Naive thymus-derived CD4-positive, alpha-beta T cell (primary cell): ENCODE data around the gene CSNK1G2. TPM values are rescaled to one million over a fixed set of nuclear protein-coding genes. Genes with fewer than 3 reads are reported as not detected.

ENCODE experiments used
- ATAC-seq: fragments of 150-1000 bp; cut with Tn5 transposase; 2 replicates; pipeline ENCODE4 v1.10.0; 2021; ENCODE audit warnings: mild to moderate bottlenecking, moderate library complexity
- CTCF ChIA-PET: fragments of 350-600 bp; sonication (Branson Sonifier 250); formaldehyde crosslinking; loops from one replicate; lab custom pipeline; 2021; ENCODE audit warnings: antibody characterized with exemption; lab: Charles Lee
- POLR2A ChIA-PET: fragments of 350-600 bp; sonication (Branson Sonifier 250); formaldehyde crosslinking; loops from one replicate; lab custom pipeline; 2021; ENCODE audit warnings: antibody characterized with exemption, inconsistent platforms; lab: Charles Lee
- DNase-seq, 9 donors: peaks; one replicate each; pipeline versions ENCODE4 v3.0.0 to v3.0.0-alpha.2; 2020 to 2022; ENCODE audit warnings: mixed read lengths in 1 of 9
- H3K27ac ChIP-seq: one replicate; pipeline ENCODE4 v1.7.0; 2013; ENCODE audit warnings: mild to moderate bottlenecking, low read depth, low read length, moderate library complexity
- H3K27me3 ChIP-seq, 2 donors: one replicate each; pipeline ENCODE4 v1.7.0; 2013; ENCODE audit warnings: low read length in 2 of 2, mild to moderate bottlenecking in 2 of 2, moderate library complexity in 2 of 2; ENCODE audit not compliant: control insufficient read depth in 2 of 2, insufficient read depth in 2 of 2
- H3K36me3 ChIP-seq, 3 experiments: 1 replicate in 2 of 3; 2 replicates in 1 of 3; pipeline ENCODE4 v1.7.0; 2013; ENCODE audit warnings: low read length in 3 of 3, mild to moderate bottlenecking in 3 of 3, moderate library complexity in 1 of 3; ENCODE audit not compliant: insufficient read depth in 3 of 3, control insufficient read depth in 2 of 3
- H3K4me1 ChIP-seq, 2 donors: one replicate each; pipeline ENCODE4 v1.7.0; 2013; ENCODE audit warnings: low read length in 2 of 2, mild to moderate bottlenecking in 2 of 2, moderate library complexity in 1 of 2; ENCODE audit not compliant: control insufficient read depth in 2 of 2, insufficient read depth in 2 of 2
- H3K4me3 ChIP-seq: 2 replicates; pipeline ENCODE4 v1.7.0; 2013; ENCODE audit warnings: mild to moderate bottlenecking, low read length
- H3K9me3 ChIP-seq, 3 experiments: 1 replicate in 2 of 3; 2 replicates in 1 of 3; pipeline ENCODE4 v1.7.0; 2013; ENCODE audit warnings: low read length in 3 of 3; ENCODE audit not compliant: control insufficient read depth in 2 of 3
- H3K27ac Mint-ChIP-seq, 9 donors: one replicate each; pipeline ENCODE4 v1.8.0; 2020 to 2022; ENCODE audit warnings: mixed read lengths in 9 of 9, mild to moderate bottlenecking in 8 of 9, moderate library complexity in 5 of 9, inconsistent platforms in 2 of 9
- H3K27me3 Mint-ChIP-seq, 5 donors: one replicate each; pipeline ENCODE4 v1.8.0; 2021 to 2022; ENCODE audit warnings: mixed read lengths in 5 of 5, mild to moderate bottlenecking in 1 of 5
- H3K36me3 Mint-ChIP-seq, 5 donors: one replicate each; pipeline ENCODE4 v1.8.0; 2020 to 2022; ENCODE audit warnings: mixed read lengths in 5 of 5, mild to moderate bottlenecking in 3 of 5, inconsistent platforms in 1 of 5
- H3K4me1 Mint-ChIP-seq, 7 donors: one replicate each; pipeline ENCODE4 v1.8.0; 2020 to 2022; ENCODE audit warnings: mixed read lengths in 7 of 7, mild to moderate bottlenecking in 3 of 7, inconsistent platforms in 1 of 7
- H3K4me3 Mint-ChIP-seq, 10 donors: one replicate each; pipeline ENCODE4 v1.8.0; 2020 to 2022; ENCODE audit warnings: mild to moderate bottlenecking in 10 of 10, mixed read lengths in 10 of 10, moderate library complexity in 6 of 10, inconsistent platforms in 2 of 10
- H3K9me3 Mint-ChIP-seq, 11 donors: one replicate each; pipeline ENCODE4 v1.8.0; 2020 to 2022; ENCODE audit warnings: mixed read lengths in 11 of 11, mild to moderate bottlenecking in 4 of 11, inconsistent platforms in 1 of 11, moderate library complexity in 1 of 11
- intact Hi-C, 2 donors: fragments of 100-400 bp; cut with micrococcal nuclease; formaldehyde crosslinking; loops; one replicate each; pipeline ENCODE4 v1.15.1; 2023
- polyA plus RNA-seq, 2 donors: library from polyadenylated mRNA; unstranded; fragments of 300-500 nt; fragmentation: Illumina TruSeq; gene quantifications; one replicate each; pipeline ENCODE4 v1.2.3, GENCODE V29; 2021
- total RNA-seq, 6 experiments: library from RNA in 5 of 6; stranded (reverse) in 5 of 6; gene quantifications; 1 replicate in 5 of 6; 2 replicates in 1 of 6; pipeline ENCODE4 v1.2.3 and lab custom pipeline; 2021 to 2026

The CSNK1G2 gene
- total and polyA plus RNA-seq, 7 experiments from 2014 or later: 18.1 to 145 (median 115) TPM

GRCh38 chr19:1990230-1991017, 49.5 kb downstream of the CSNK1G2 start:
- CTCF ChIA-PET: interaction anchor here (0.6 kb wide), 1 partner anchor 94 kb away, joined by 5 read pairs; no protein-coding TSS in a partner anchor
- peaks cover 0 to 7% (median 0%) of the 10 kb centered on the region in 5 donors for H3K36me3 Mint-ChIP-seq

GRCh38 chr19:1991018-1991913, 50.3 kb downstream of the CSNK1G2 start:
- no peak for DNase-seq
- H3K9me3 Mint-ChIP-seq: peaks cover 0 to 2% (median 0%) of the 10 kb centered on the region in 11 donors
- H3K4me3 Mint-ChIP-seq: no peak overlapping the region
- H3K4me1 ChIP-seq: no peaks in the 10 kb centered on the region
- ChIA-PET POLR2A (interaction anchor here (1.2 kb wide), 1 partner anchor 115 kb away, joined by 3 read pairs; no protein-coding TSS in a partner anchor), CTCF (interaction anchor here (0.6 to 0.7 kb wide), 2 partner anchors 47 to 93 kb away, joined by 3 to 5 read pairs; no protein-coding TSS in a partner anchor)
- H3K36me3 ChIP-seq: peaks cover 0 to 64% (median 0%) of the 10 kb centered on the region in 3 experiments
- ATAC-seq: no peak
- H3K9me3 ChIP-seq: no peaks in the 10 kb centered on the region
- no peak overlapping the region for H3K4me3 ChIP-seq
- no peak overlapping the region for H3K27ac ChIP-seq
- H3K27ac Mint-ChIP-seq: peak overlapping the region in 2 of 9 donors; percentile 67 to 79
- no peaks in the 10 kb centered on the region for H3K27me3 Mint-ChIP-seq
- peaks cover 0 to 12% (median 4%) of the 10 kb centered on the region in 5 donors for H3K36me3 Mint-ChIP-seq
- no peaks in the 10 kb centered on the region for H3K4me1 Mint-ChIP-seq
- H3K27me3 ChIP-seq: no peaks in the 10 kb centered on the region
- intact Hi-C loops: no loop called here

More at GRCh38 chr19:1990230-1991017, 49.5 kb downstream of the CSNK1G2 start:
- Mint-ChIP-seq H3K27ac (no peak overlapping the region), H3K4me3 (no peak overlapping the region), H3K27me3 (no peaks in the 10 kb centered on the region), H3K9me3 (peaks cover 0 to 2% (median 0%) of the 10 kb centered on the region in 11 donors), H3K4me1 (no peaks in the 10 kb centered on the region)
- ATAC-seq (no peak), DNase-seq (no peak)
- H3K27ac ChIP-seq: no peak overlapping the region
- no peaks in the 10 kb centered on the region for H3K27me3 ChIP-seq
- no peak overlapping the region for H3K4me3 ChIP-seq
- intact Hi-C loops: no loop called here
- H3K36me3 ChIP-seq: peaks cover 0 to 68% (median 0%) of the 10 kb centered on the region in 3 experiments
- H3K9me3 ChIP-seq: no peaks in the 10 kb centered on the region
- H3K4me1 ChIP-seq: no peaks in the 10 kb centered on the region
- POLR2A ChIA-PET: no interaction called here

DNA sequence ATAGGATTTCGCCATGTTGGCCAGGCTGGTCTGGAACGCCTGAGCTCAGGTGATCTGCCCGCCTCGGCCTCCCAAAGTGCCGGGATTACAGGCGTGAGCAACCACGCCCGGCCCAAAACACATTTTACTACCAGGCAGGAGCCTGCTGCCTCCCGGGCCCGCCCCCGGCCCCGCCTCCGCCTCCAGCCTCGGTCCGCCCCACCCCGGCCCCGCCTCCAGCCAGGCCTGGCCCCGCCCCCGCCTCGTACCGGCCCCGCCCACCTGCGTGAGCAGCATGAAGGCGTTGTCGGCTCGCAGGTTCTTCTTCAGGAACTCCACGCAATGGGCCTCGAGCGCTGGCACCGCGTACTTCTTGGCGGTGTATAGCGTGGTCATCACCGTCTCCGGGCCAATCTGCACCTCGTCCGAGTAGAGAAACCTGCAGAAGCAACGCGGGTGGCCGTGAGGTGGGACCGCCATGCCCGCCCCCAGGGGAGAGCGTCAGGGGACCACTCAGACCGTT, 51.8 kb downstream of the CSNK1G2 start:
- ChIA-PET CTCF (no interaction called here), POLR2A (interaction anchor here (1.2 kb wide), 1 partner anchor 117 kb away, joined by 3 read pairs; no protein-coding TSS in a partner anchor)
- intact Hi-C loops: no loop called here
- H3K27me3 Mint-ChIP-seq: no peaks in the 10 kb centered on the region
- no peaks in the 10 kb centered on the region for H3K27me3 ChIP-seq
- H3K4me3 ChIP-seq: no peak overlapping the region
- no peak for ATAC-seq
- peaks cover 0 to 62% (median 0%) of the 10 kb centered on the region in 3 experiments for H3K36me3 ChIP-seq
- H3K9me3 ChIP-seq: no peaks in the 10 kb centered on the region
- peaks cover 0 to 4% (median 0%) of the 10 kb centered on the region in 7 donors for H3K4me1 Mint-ChIP-seq
- H3K4me1 ChIP-seq: no peaks in the 10 kb centered on the region
- peaks cover 2 to 18% (median 7%) of the 10 kb centered on the region in 5 donors for H3K36me3 Mint-ChIP-seq
- no peak overlapping the region for H3K27ac Mint-ChIP-seq
- H3K4me3 Mint-ChIP-seq: no peak overlapping the region
- peaks cover 0 to 2% (median 0%) of the 10 kb centered on the region in 11 donors for H3K9me3 Mint-ChIP-seq
- H3K27ac ChIP-seq: no peak overlapping the region
- DNase-seq: no peak

GRCh38 chr19:1997353-1998233, 56.6 kb downstream of the CSNK1G2 start:
- H3K4me3 Mint-ChIP-seq: no peak overlapping the region

DNA sequence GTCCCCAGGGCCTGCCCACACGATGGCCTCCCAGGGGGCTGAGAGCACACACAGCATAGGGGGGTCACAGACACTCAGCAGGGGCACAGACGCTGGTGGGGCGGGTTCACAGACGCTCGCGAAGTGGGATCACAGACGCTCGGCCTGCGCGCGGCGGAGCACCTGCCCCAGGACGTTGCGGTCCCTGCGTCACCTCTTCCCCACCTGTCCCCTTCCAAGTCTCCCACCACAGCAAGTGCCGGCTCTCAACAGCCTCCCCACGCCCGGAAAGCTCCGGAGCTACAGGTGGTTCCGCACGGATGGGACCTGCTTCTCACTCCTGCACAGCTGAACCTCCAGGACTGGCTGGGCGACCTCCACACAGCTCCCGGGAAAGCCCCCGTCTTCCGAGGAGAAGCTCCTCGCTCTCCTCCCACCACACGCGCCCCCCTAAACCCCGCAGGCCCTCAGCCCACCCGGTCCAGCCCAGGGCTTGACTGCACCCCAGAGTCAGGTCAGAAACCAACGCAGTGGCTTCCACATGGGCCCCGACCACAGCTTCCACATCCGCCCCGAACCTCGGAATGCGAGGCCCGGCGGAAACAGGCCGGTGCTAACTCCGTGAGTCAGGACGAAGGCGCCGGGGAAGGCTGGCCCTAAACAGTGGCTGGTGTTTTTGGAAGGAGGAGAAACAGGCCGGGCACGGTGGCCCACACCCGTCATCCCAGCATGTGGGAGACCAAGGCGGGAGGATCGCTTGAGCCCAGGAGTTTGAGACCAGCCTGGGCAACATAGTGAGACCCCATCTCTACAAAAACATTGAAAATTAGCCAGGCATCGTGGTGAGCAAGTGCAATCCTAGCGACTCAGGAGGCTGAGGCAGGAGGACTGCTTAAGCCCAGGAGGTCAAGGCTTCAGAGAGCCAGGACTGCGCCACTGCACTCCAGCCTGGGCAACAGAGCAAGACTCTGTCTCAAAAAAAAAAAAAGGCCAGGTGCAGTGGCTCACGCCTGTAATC, 58.0 kb downstream of the CSNK1G2 start:
- H3K27me3 Mint-ChIP-seq: no peaks in the 10 kb centered on the region
- ChIA-PET POLR2A (no interaction called here), CTCF (no interaction called here)
- Histone ChIP-seq H3K27ac (no peak overlapping the region), H3K27me3 (no peaks in the 10 kb centered on the region), H3K4me1 (no peaks in the 10 kb centered on the region), H3K36me3 (peaks cover 0 to 46% (median 0%) of the 10 kb centered on the region in 3 experiments), H3K4me3 (no peak overlapping the region), H3K9me3 (no peaks in the 10 kb centered on the region)
- H3K27ac Mint-ChIP-seq: peak overlapping the region in 1 of 9 donors; percentile 65
- intact Hi-C loops: no loop called here
- peak overlapping the region in 2 of 10 donors; percentile 19 to 27 for H3K4me3 Mint-ChIP-seq
- peaks cover 3 to 24% (median 20%) of the 10 kb centered on the region in 5 donors for H3K36me3 Mint-ChIP-seq
- ATAC-seq (no peak), DNase-seq (no peak)
- H3K9me3 Mint-ChIP-seq: no peaks in the 10 kb centered on the region
- H3K4me1 Mint-ChIP-seq: peaks cover 0 to 8% (median 7%) of the 10 kb centered on the region in 7 donors

More at GRCh38 chr19:1997353-1998233, 56.6 kb downstream of the CSNK1G2 start:
- Histone ChIP-seq H3K4me3 (no peak overlapping the region), H3K9me3 (no peaks in the 10 kb centered on the region), H3K27ac (no peak overlapping the region), H3K27me3 (no peaks in the 10 kb centered on the region), H3K4me1 (no peaks in the 10 kb centered on the region), H3K36me3 (peaks cover 0 to 44% (median 0%) of the 10 kb centered on the region in 3 experiments)
- Mint-ChIP-seq H3K27me3 (no peaks in the 10 kb centered on the region), H3K4me1 (peaks cover 0 to 8% (median 7%) of the 10 kb centered on the region in 7 donors), H3K27ac (peak overlapping the region in 2 of 9 donors; percentile 13 to 41), H3K9me3 (peaks cover 0 to 2% (median 0%) of the 10 kb centered on the region in 11 donors), H3K36me3 (peaks cover 3 to 24% (median 14%) of the 10 kb centered on the region in 5 donors)
- intact Hi-C loops: no loop called here
- ATAC-seq: no peak
- CTCF ChIA-PET: interaction anchor here (0.6 kb wide), 1 partner anchor 32 kb away, joined by 3 read pairs; no protein-coding TSS in a partner anchor
- POLR2A ChIA-PET: interaction anchor here (0.6 kb wide), 1 partner anchor 87 kb away, joined by 3 read pairs; no protein-coding TSS in a partner anchor
- no peak for DNase-seq
